ENCODE data around the gene TSPAN1. TPM values are rescaled to one million over a fixed set of nuclear protein-coding genes. Genes with fewer than 3 reads are reported as not detected.

Gene TSPAN1
- total and polyA plus RNA-seq, 2 of the 13 experiments (the other 11 are each of a cell fraction or from before 2014, with no cell fraction given), result 1.7 to 2.9 TPM

- TF ChIP-seq NFE2L1 (CRISPR knock-in tag; IDR thresholded peaks at IDR 0.05; ENCODE audit: borderline replicate concordance) (no peak), MYC (CRISPR knock-in tag; IDR thresholded peaks at IDR 0.05; ENCODE audit: borderline replicate concordance) (peak; percentile 31; the same call in 1 of the 2 replicates), ZNF337 (CRISPR knock-in tag; IDR thresholded peaks at IDR 0.05; ENCODE audit: borderline replicate concordance, low read depth) (no peak), ZNF20 (CRISPR knock-in tag; IDR thresholded peaks at IDR 0.05) (no peak), REXO4 (CRISPR knock-in tag; IDR thresholded peaks at IDR 0.05; ENCODE audit: borderline replicate concordance) (no peak), TFDP2 (CRISPR knock-in tag; IDR thresholded peaks at IDR 0.05) (no peak; the same call in 1 of the 2 replicates), ZBTB7B (CRISPR knock-in tag; IDR thresholded peaks at IDR 0.05) (no peak), DMAP1 (CRISPR knock-in tag; IDR thresholded peaks at IDR 0.05) (peak; percentile 30; the same call in 1 of the 2 replicates), ZNF280D (CRISPR knock-in tag; IDR thresholded peaks at IDR 0.05) (no peak), IRX3 (CRISPR knock-in tag; IDR thresholded peaks at IDR 0.05; ENCODE audit: borderline replicate concordance, low read depth) (no peak), FOXK1 (CRISPR knock-in tag; IDR thresholded peaks at IDR 0.05; ENCODE audit: borderline replicate concordance, low read depth) (no peak), ZBTB7A (CRISPR knock-in tag; IDR thresholded peaks at IDR 0.05) (no peak), ZNF30 (CRISPR knock-in tag; IDR thresholded peaks at IDR 0.05) (no peak), ZNF607 (CRISPR knock-in tag; IDR thresholded peaks at IDR 0.05; ENCODE audit: borderline replicate concordance) (no peak), PAXIP1 (CRISPR knock-in tag; conservative IDR thresholded peaks at IDR 0.05) (peak; percentile 81), NFIB (CRISPR knock-in tag; IDR thresholded peaks at IDR 0.05; ENCODE audit: borderline replicate concordance) (no peak), ZNF569 (CRISPR knock-in tag; IDR thresholded peaks at IDR 0.05; ENCODE audit: borderline replicate concordance) (no peak), ZFP36 (IDR thresholded peaks at IDR 0.05; ENCODE audit: borderline replicate concordance, low read depth, low read length, partially characterized antibody) (no peak), MYPOP (CRISPR knock-in tag; IDR thresholded peaks at IDR 0.05) (0 out of 2 replicates have a peak, but pooled peaks have one; percentile 27)
Measured at GRCh38 chr1:46183079-46183847, 8.4 kb downstream of the TSPAN1 start (continued).

All from HepG2 (cell line).